Vagina (tissue), 2 donors: ENCODE results near the gene AJAP1. TPM values are rescaled to one million over a fixed set of nuclear protein-coding genes. Genes with fewer than 3 reads are reported as not detected.

Source experiments
- DNase-seq, 2 donors: peaks; one replicate each; pipeline ENCODE4 v3.0.0-alpha.2; 2017; ENCODE audit errors: extremely low spot score in 2 of 2
- H3K27ac ChIP-seq: fragments of 200-600 bp; sonication (generic); one replicate; pipeline ENCODE4 v1.5.1; 2019
- H3K27me3 ChIP-seq: fragments of 200-600 bp; sonication (generic); one replicate; pipeline ENCODE4 v1.5.1; 2019
- H3K36me3 ChIP-seq, 2 donors: fragments of 200-600 bp; sonication (generic); one replicate each; pipeline ENCODE4 v1.5.1; 2017 to 2019
- H3K4me1 ChIP-seq: fragments of 200-600 bp; sonication (generic); one replicate; pipeline ENCODE4 v1.5.1; 2019
- H3K4me3 ChIP-seq, 2 donors: fragments of 200-600 bp; sonication (generic); 1 replicate in 1 of 2; 2 replicates in 1 of 2; pipeline ENCODE4 v1.5.1; 2016 to 2019
- H3K9me3 ChIP-seq: fragments of 200-600 bp; sonication (generic); one replicate; pipeline ENCODE4 v1.5.1; 2019
- CTCF ChIP-seq, 3 experiments: fragments of 450-650 bp in 2 of 3; fragments of 200-600 bp in 1 of 3; sonication (generic) in 1 of 3; IDR thresholded peaks; one replicate each; pipeline ENCODE4 v1.5.1; 2017 to 2019; ENCODE audit warnings: antibody characterized with exemption in 3 of 3, mild to moderate bottlenecking in 2 of 3, moderate library complexity in 2 of 3
- POLR2A ChIP-seq, 2 donors: fragments of 450-650 bp; IDR thresholded peaks; one replicate each; pipeline ENCODE4 v1.6.1; 2017; ENCODE audit warnings: antibody characterized with exemption in 2 of 2, mild to moderate bottlenecking in 2 of 2, moderate library complexity in 2 of 2
- POLR2AphosphoS5 ChIP-seq, 2 donors: sonication (generic); formaldehyde crosslinking; IDR thresholded peaks; one replicate each; pipeline ENCODE4 v1.9.0; 2017; ENCODE audit warnings: antibody characterized with exemption in 2 of 2, mild to moderate bottlenecking in 2 of 2, low read depth in 1 of 2; ENCODE audit not compliant: insufficient read depth in 1 of 2
- intact Hi-C: fragments of 100-400 bp; cut with DNase I; formaldehyde crosslinking; loops from one replicate; pipeline ENCODE4 v1.15.1; 2023
- total RNA-seq: library from RNA; depleted of rRNA; stranded (reverse); fragments of >200 nt; gene quantifications from one replicate; pipeline ENCODE4 v1.2.3, GENCODE V29; 2016

AJAP1 gene
- total RNA-seq, 1 donor from 2014 or later: 1.7 TPM

- no peak overlapping the region for H3K4me3 ChIP-seq
- H3K27me3 ChIP-seq: no peaks in the 10 kb centered on the region
- no peak for DNase-seq
- no peaks in the 10 kb centered on the region for H3K36me3 ChIP-seq
- H3K9me3 ChIP-seq: no peaks in the 10 kb centered on the region
- intact Hi-C loops: no loop called here
- TF ChIP-seq POLR2AphosphoS5 (IDR thresholded peaks at IDR 0.05; ENCODE audit: insufficient read depth in 1 of 2, low read depth in 1 of 2) (no peak), POLR2A (IDR thresholded peaks at IDR 0.05) (no peak), CTCF (IDR thresholded peaks at IDR 0.05) (no peak)
- no peak overlapping the region for H3K27ac ChIP-seq
- H3K4me1 ChIP-seq: no peaks in the 10 kb centered on the region
Observed at GRCh38 chr1:4699376-4700301, 45.2 kb downstream of the AJAP1 start.

GRCh38 chr1:4700801-4701200 is 46.4 kb downstream of the AJAP1 start:
- no peak overlapping the region for H3K4me3 ChIP-seq
- no peak for DNase-seq
- no peaks in the 10 kb centered on the region for H3K36me3 ChIP-seq
- H3K9me3 ChIP-seq: no peaks in the 10 kb centered on the region
- no peak overlapping the region for H3K27ac ChIP-seq
- intact Hi-C loops: no loop called here
- TF ChIP-seq CTCF (IDR thresholded peaks at IDR 0.05) (no peak), POLR2A (IDR thresholded peaks at IDR 0.05) (no peak), POLR2AphosphoS5 (IDR thresholded peaks at IDR 0.05; ENCODE audit: insufficient read depth in 1 of 2, low read depth in 1 of 2) (no peak)
- no peaks in the 10 kb centered on the region for H3K4me1 ChIP-seq
- H3K27me3 ChIP-seq: no peaks in the 10 kb centered on the region

GRCh38 chr1:4701276-4701675 is 46.9 kb downstream of the AJAP1 start:
- intact Hi-C loops: no loop called here
- DNase-seq: no peak
- H3K27me3 ChIP-seq: no peaks in the 10 kb centered on the region

GRCh38 chr1:4702464-4702863 is 48.1 kb downstream of the AJAP1 start:
- intact Hi-C loops: no loop called here
- Histone ChIP-seq H3K27me3 (no peaks in the 10 kb centered on the region), H3K9me3 (no peaks in the 10 kb centered on the region), H3K4me1 (no peaks in the 10 kb centered on the region), H3K4me3 (no peak overlapping the region), H3K36me3 (no peaks in the 10 kb centered on the region), H3K27ac (no peak overlapping the region)
- DNase-seq: no peak
- TF ChIP-seq POLR2AphosphoS5 (IDR thresholded peaks at IDR 0.05; ENCODE audit: insufficient read depth in 1 of 2, low read depth in 1 of 2): no peak
- no peak for TF ChIP-seq POLR2A (IDR thresholded peaks at IDR 0.05)
- no peak for TF ChIP-seq CTCF (IDR thresholded peaks at IDR 0.05)

More at GRCh38 chr1:4701276-4701675, 46.9 kb downstream of the AJAP1 start:
- Histone ChIP-seq H3K4me1 (no peaks in the 10 kb centered on the region), H3K4me3 (no peak overlapping the region), H3K36me3 (no peaks in the 10 kb centered on the region), H3K9me3 (no peaks in the 10 kb centered on the region), H3K27ac (no peak overlapping the region)
- TF ChIP-seq POLR2A (IDR thresholded peaks at IDR 0.05): no peak
- TF ChIP-seq POLR2AphosphoS5 (IDR thresholded peaks at IDR 0.05; ENCODE audit: insufficient read depth in 1 of 2, low read depth in 1 of 2): no peak
- no peak for TF ChIP-seq CTCF (IDR thresholded peaks at IDR 0.05)

- peak in 1 of 2 donors; percentile 20 for TF ChIP-seq POLR2AphosphoS5 (IDR thresholded peaks at IDR 0.05; ENCODE audit: insufficient read depth in 1 of 2, low read depth in 1 of 2)
- TF ChIP-seq POLR2A (IDR thresholded peaks at IDR 0.05): no peak
- Histone ChIP-seq H3K9me3 (no peaks in the 10 kb centered on the region), H3K36me3 (no peaks in the 10 kb centered on the region), H3K27me3 (no peaks in the 10 kb centered on the region), H3K4me1 (no peaks in the 10 kb centered on the region), H3K4me3 (no peak overlapping the region), H3K27ac (no peak overlapping the region)
- intact Hi-C loops: no loop called here
- DNase-seq: no peak
Observed at GRCh38 chr1:4702932-4703331, 48.5 kb downstream of the AJAP1 start.
